H1 (cell line): ENCODE measurements around the gene TESMIN. TPM values are rescaled to one million over a fixed set of nuclear protein-coding genes. Genes with fewer than 3 reads are reported as not detected.

Experiments used
- CBX8 ChIP-seq: fragments of 300-800, 300-1000 bp; sonication (generic); IDR thresholded peaks from 2 replicates; pipeline ENCODE4 v1.7.1; 2016; ENCODE audit warnings: low read depth, low read length, borderline replicate concordance
- CHD1 ChIP-seq: IDR thresholded peaks from 2 replicates; pipeline ENCODE4 v1.6.1; 2012; ENCODE audit warnings: low read depth, low read length, improper control_type of control experiment
- CHD7 ChIP-seq: fragments of 300-600 bp; sonication (generic); IDR thresholded peaks from 2 replicates; pipeline ENCODE4 v1.7.1; 2012; ENCODE audit warnings: low read length, moderate library complexity, mild to moderate bottlenecking, inconsistent platforms; ENCODE audit not compliant: insufficient replicate concordance
- MAFK ChIP-seq: IDR thresholded peaks from 2 replicates; pipeline ENCODE4 v1.6.1; 2012; ENCODE audit warnings: low read depth, mild to moderate bottlenecking, improper control_type of control experiment, low read length
- PHF8 ChIP-seq: fragments of 200-600 bp; sonication (generic); conservative IDR thresholded peaks from 2 replicates; pipeline ENCODE4 v1.7.1; 2012; ENCODE audit warnings: low read depth, mild to moderate bottlenecking, inconsistent platforms, low read length, moderate library complexity
- SRF ChIP-seq: IDR thresholded peaks from 2 replicates; pipeline ENCODE4 v1.6.1; 2011; ENCODE audit warnings: mild to moderate bottlenecking, low read depth, low read length, moderate library complexity
- polyA plus RNA-seq, 7 experiments: library from polyadenylated mRNA; depleted of rRNA in 3 of 7; stranded (reverse) in 5 of 7; unstranded in 2 of 7; fragments of >200 nt in 5 of 7; fragments of 200-250 nt in 2 of 7; gene quantifications; 1 replicate in 5 of 7; 2 replicates in 1 of 7; 4 replicates in 1 of 7; pipeline versions ENCODE4 v1.2.1 to v1.2.3, GENCODE V29; 2011 to 2013; ENCODE audit warnings: missing spikeins in 2 of 7, mixed read lengths in 2 of 7
- total RNA-seq: library from RNA; stranded (reverse); fragmentation: NEBNext Ultra II Directional; extraction: Animal tissue kit (Norgen Biotek cat#: 25700); gene quantifications from 2 replicates; pipeline ENCODE4 v1.2.1, GENCODE V29; 2021
- TF ChIP-seq, protein P1 (sequence below): IDR thresholded peaks from 2 replicates; pipeline ENCODE4 v1.6.1; 2011; ENCODE audit warnings: low read depth, mild to moderate bottlenecking, low read length; ENCODE audit not compliant: insufficient read depth

The TESMIN gene
- total and polyA plus RNA-seq, 2 of the 8 experiments (the other 6 are each of a cell fraction or from before 2014, with no cell fraction given): 22.6 to 61.1 TPM

- TF ChIP-seq, protein P1, sequence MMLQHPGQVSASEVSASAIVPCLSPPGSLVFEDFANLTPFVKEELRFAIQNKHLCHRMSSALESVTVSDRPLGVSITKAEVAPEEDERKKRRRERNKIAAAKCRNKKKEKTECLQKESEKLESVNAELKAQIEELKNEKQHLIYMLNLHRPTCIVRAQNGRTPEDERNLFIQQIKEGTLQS: no peak
- TF ChIP-seq CBX8 (no peak), CHD7 (no peak), SRF (0 out of 2 replicates have a peak, but pooled peaks have one; percentile 23), CHD1 (no peak), PHF8 (peak; percentile 74), MAFK (no peak)
- TF ChIP-seq, all 59 proteins: peak for 20
These were observed at the start of gene TESMIN (continued) for GRCh38 chr11:68751331-68751856.
